NCI-H187 treated with DMSO at 0.1 percent for 48 hours (cell line): ENCODE data around the gene RAPGEF4.
"Not testable (repeated sequence)": the region's sequence is repeated elsewhere in the genome, so short reads cannot be mapped to it uniquely, and the experiment has no call there.

Source experiments
- DNase-seq: peaks from one replicate; lab custom pipeline; 2025; lab: John Stamatoyannopoulos, UW

The RAPGEF4 gene

GRCh38 chr2:172774302-172774701 lies 38.7 kb downstream of the RAPGEF4 start:
- DNase-seq: no peak

GRCh38 chr2:172775319-172775718 lies 39.7 kb downstream of the RAPGEF4 start:
- DNase-seq: no peak

- DNase-seq: no peak
Measured at GRCh38 chr2:172777431-172777830, 41.8 kb downstream of the RAPGEF4 start.

GRCh38 chr2:172782506-172783164 lies 47.0 kb downstream of the RAPGEF4 start:
- DNase-seq: no peak

- DNase-seq: no peak
Measured at GRCh38 chr2:172783165-172783898, 47.7 kb downstream of the RAPGEF4 start.

- no peak for DNase-seq
Measured at GRCh38 chr2:172788871-172789270, 53.2 kb downstream of the RAPGEF4 start.

- no peak for DNase-seq
Measured at GRCh38 chr2:172790404-172790803, 54.8 kb downstream of the RAPGEF4 start.

GRCh38 chr2:172791953-172792352 lies 56.3 kb downstream of the RAPGEF4 start:
- DNase-seq: no peak

- DNase-seq: no peak
Measured at GRCh38 chr2:172792711-172793110, 57.1 kb downstream of the RAPGEF4 start.

GRCh38 chr2:172803308-172803707 lies 67.7 kb downstream of the RAPGEF4 start:
- DNase-seq: not testable (repeated sequence)

- no peak for DNase-seq
Measured at GRCh38 chr2:172804423-172804822, 68.8 kb downstream of the RAPGEF4 start.

GRCh38 chr2:172806493-172806892 lies 70.8 kb downstream of the RAPGEF4 start:
- no peak for DNase-seq

- no peak for DNase-seq
Measured at GRCh38 chr2:172806996-172807395, 71.4 kb downstream of the RAPGEF4 start.

- no peak for DNase-seq
Measured at GRCh38 chr2:172808156-172808555, 72.5 kb downstream of the RAPGEF4 start.

GRCh38 chr2:172811027-172811426 lies 75.4 kb downstream of the RAPGEF4 start:
- DNase-seq: no peak

GRCh38 chr2:172812158-172812744 lies 76.6 kb downstream of the RAPGEF4 start:
- no peak for DNase-seq

- no peak for DNase-seq
Measured at GRCh38 chr2:172813314-172813888, 77.8 kb downstream of the RAPGEF4 start.

GRCh38 chr2:172817411-172817810 lies 81.8 kb downstream of the RAPGEF4 start:
- DNase-seq: no peak

GRCh38 chr2:172819943-172820342 lies 84.3 kb downstream of the RAPGEF4 start:
- DNase-seq: no peak

- DNase-seq: no peak
Measured at GRCh38 chr2:172821370-172822338, 86.0 kb downstream of the RAPGEF4 start.

- no peak for DNase-seq
Measured at GRCh38 chr2:172822585-172822984, 86.9 kb downstream of the RAPGEF4 start.
